Gastroesophageal sphincter (tissue), 4 donors: Measurements from ENCODE around the gene IPO13. TPM values are rescaled to one million over a fixed set of nuclear protein-coding genes. Genes with fewer than 3 reads are reported as not detected.

Experiments
- ATAC-seq: fragments of 150-250 bp; one replicate; pipeline ENCODE4 v1.9.1; 2016; ENCODE audit warnings: mild to moderate bottlenecking, moderate library complexity
- H3K27ac ChIP-seq, 4 donors: fragments of 200-600 bp; sonication (generic) in 3 of 4; 1 replicate in 3 of 4; 2 replicates in 1 of 4; pipeline ENCODE4 v1.5.1; 2016 to 2019
- H3K27me3 ChIP-seq: fragments of 200-600 bp; sonication (generic); one replicate; pipeline ENCODE4 v1.5.1; 2019
- H3K36me3 ChIP-seq, 2 donors: fragments of 200-600 bp; sonication (generic); one replicate each; pipeline ENCODE4 v1.5.1; 2019; ENCODE audit warnings: control low read depth in 1 of 2
- H3K4me1 ChIP-seq, 3 donors: fragments of 200-600 bp; sonication (generic); 1 replicate in 2 of 3; 2 replicates in 1 of 3; pipeline ENCODE4 v1.5.1; 2016 to 2019; ENCODE audit warnings: control low read depth in 2 of 3
- H3K4me3 ChIP-seq, 2 donors: fragments of 200-600 bp; sonication (generic); one replicate each; pipeline ENCODE4 v1.5.1; 2019; ENCODE audit warnings: mild to moderate bottlenecking in 1 of 2, moderate library complexity in 1 of 2
- H3K9me3 ChIP-seq, 3 donors: fragments of 200-600 bp; sonication (generic); one replicate each; pipeline ENCODE4 v1.5.1; 2017 to 2019; ENCODE audit warnings: control low read depth in 2 of 3
- CTCF ChIP-seq, 4 experiments: fragments of 200-600 bp in 2 of 4; fragments of 450-650 bp in 2 of 4; sonication (generic) in 1 of 4; IDR thresholded peaks; one replicate each; pipeline ENCODE4 v1.5.1; 2017 to 2019; ENCODE audit warnings: antibody characterized with exemption in 4 of 4, mild to moderate bottlenecking in 2 of 4, moderate library complexity in 2 of 4
- EP300 ChIP-seq: sonication (generic); formaldehyde crosslinking; IDR thresholded peaks from one replicate; pipeline ENCODE4 v1.6.1; 2017; ENCODE audit warnings: antibody characterized with exemption, mild to moderate bottlenecking
- POLR2A ChIP-seq, 2 donors: fragments of 450-650 bp; IDR thresholded peaks; one replicate each; pipeline ENCODE4 v1.6.1; 2017; ENCODE audit warnings: antibody characterized with exemption in 2 of 2, mild to moderate bottlenecking in 2 of 2, moderate library complexity in 1 of 2
- POLR2AphosphoS5 ChIP-seq: sonication (generic); formaldehyde crosslinking; IDR thresholded peaks from one replicate; pipeline ENCODE4 v1.6.1; 2017; ENCODE audit warnings: antibody characterized with exemption
- WGBS, 2 donors: methylation state at CpG; one replicate each; pipeline ENCODE4 v1.1.5; 2018; ENCODE audit warnings: low coverage in 1 of 2; 5-methylcytosine and 5-hydroxymethylcytosine counted together
- total RNA-seq, 4 donors: library from RNA; depleted of rRNA; stranded (reverse); fragments of >200 nt; gene quantifications; one replicate each; pipeline ENCODE4 v1.1.0, GENCODE V29; 2016

Gene IPO13
- total RNA-seq, 4 donors from 2014 or later: 21.8 to 44.5 (median 24.2) TPM

- Histone ChIP-seq H3K4me1 (peaks cover 4 to 37% (median 7%) of the 10 kb centered on the region in 3 donors), H3K9me3 (no peaks in the 10 kb centered on the region), H3K27ac (no peak overlapping the region), H3K36me3 (peaks cover 0 to 43% of the 10 kb centered on the region in 2 donors), H3K4me3 (no peak overlapping the region), H3K27me3 (no peaks in the 10 kb centered on the region)
- no peak for ATAC-seq
- 49 to 82% methylated on average over 2 to 5 of the region's 8 CpGs for WGBS, 2 donors
- TF ChIP-seq CTCF (IDR thresholded peaks at IDR 0.05) (no peak), EP300 (no peak), POLR2AphosphoS5 (no peak), POLR2A (IDR thresholded peaks at IDR 0.05) (no peak)
These were observed 6.1 kb downstream of the IPO13 start for GRCh38 chr1:43952731-43953346.

GRCh38 chr1:43953361-43953760 lies 6.6 kb downstream of the IPO13 start:
- no peak overlapping the region for H3K27ac ChIP-seq
- no peak for ATAC-seq
- H3K36me3 ChIP-seq: peaks cover 0 to 49% of the 10 kb centered on the region in 2 donors
- H3K4me1 ChIP-seq: peaks cover 0 to 32% (median 2%) of the 10 kb centered on the region in 3 donors
- H3K9me3 ChIP-seq: no peaks in the 10 kb centered on the region
- TF ChIP-seq CTCF (IDR thresholded peaks at IDR 0.05) (no peak), EP300 (no peak), POLR2A (IDR thresholded peaks at IDR 0.05) (no peak), POLR2AphosphoS5 (no peak)
- WGBS, 2 donors: 75 to 100% methylated on average over 1 to 2 of the region's 3 CpGs
- H3K4me3 ChIP-seq: no peak overlapping the region
- H3K27me3 ChIP-seq: no peaks in the 10 kb centered on the region

GRCh38 chr1:43954036-43954435 lies 7.3 kb downstream of the IPO13 start:
- no peak for ATAC-seq
- no peaks in the 10 kb centered on the region for H3K27me3 ChIP-seq
- no peak overlapping the region for H3K4me3 ChIP-seq
- TF ChIP-seq POLR2AphosphoS5 (no peak), POLR2A (IDR thresholded peaks at IDR 0.05) (no peak), EP300 (no peak), CTCF (IDR thresholded peaks at IDR 0.05) (no peak)
- 69 to 89% methylated on average over 2 to 5 of the region's 5 CpGs for WGBS, 2 donors
- no peaks in the 10 kb centered on the region for H3K9me3 ChIP-seq
- H3K4me1 ChIP-seq: peaks cover 0 to 25% (median 0%) of the 10 kb centered on the region in 3 donors
- H3K36me3 ChIP-seq: peaks cover 0 to 55% of the 10 kb centered on the region in 2 donors
- H3K27ac ChIP-seq: no peak overlapping the region

- TF ChIP-seq EP300 (no peak), POLR2AphosphoS5 (no peak), CTCF (IDR thresholded peaks at IDR 0.05) (no peak), POLR2A (IDR thresholded peaks at IDR 0.05) (no peak)
- WGBS, 2 donors: 95 to 97% methylated on average over 4 to 6 of the region's 8 CpGs
- no peaks in the 10 kb centered on the region for H3K27me3 ChIP-seq
- H3K36me3 ChIP-seq: peaks cover 0 to 55% of the 10 kb centered on the region in 2 donors
- H3K9me3 ChIP-seq: no peaks in the 10 kb centered on the region
- H3K27ac ChIP-seq: no peak overlapping the region
- H3K4me3 ChIP-seq: no peak overlapping the region
- no peak for ATAC-seq
- peaks cover 0 to 3% (median 0%) of the 10 kb centered on the region in 3 donors for H3K4me1 ChIP-seq
These were observed 9.5 kb downstream of the IPO13 start for GRCh38 chr1:43956234-43956633.

- TF ChIP-seq POLR2A (IDR thresholded peaks at IDR 0.05) (no peak), POLR2AphosphoS5 (no peak), CTCF (IDR thresholded peaks at IDR 0.05) (no peak), EP300 (no peak)
- H3K4me1 ChIP-seq: no peaks in the 10 kb centered on the region
- H3K27me3 ChIP-seq: no peaks in the 10 kb centered on the region
- 85 to 89% methylated on average over 3 to 5 of the region's 7 CpGs for WGBS, 2 donors
- no peak overlapping the region for H3K4me3 ChIP-seq
- no peak for ATAC-seq
- no peaks in the 10 kb centered on the region for H3K9me3 ChIP-seq
- peaks cover 0 to 66% of the 10 kb centered on the region in 2 donors for H3K36me3 ChIP-seq
- no peak overlapping the region for H3K27ac ChIP-seq
These were observed 10.8 kb downstream of the IPO13 start for GRCh38 chr1:43957407-43958040.
